A549 (cell line): ENCODE results near the gene GRID1. TPM values are rescaled to one million over a fixed set of nuclear protein-coding genes. Genes with fewer than 3 reads are reported as not detected.

ENCODE experiments used
- ATAC-seq, 2 experiments: fragments of 200-7000 bp in 1 of 2; fragments of >200 bp in 1 of 2; cut with Nextera tagmentation in 1 of 2; cut with Tn5 transposase in 1 of 2; 3 replicates each; pipeline versions ENCODE4 v1.8.0 to v1.9.1; 2018 to 2020; ENCODE audit warnings: mild to moderate bottlenecking in 1 of 2, moderate library complexity in 1 of 2
- CTCF ChIA-PET: fragments of 300-600 bp; sonication (Branson Sonifier 250); formaldehyde crosslinking; extraction: SDS; loops from one replicate; lab custom pipeline; 2021; ENCODE audit warnings: antibody characterized with exemption, inconsistent platforms; lab: Yijun Ruan, JAX
- POLR2A ChIA-PET: fragments of 350-600 bp; formaldehyde crosslinking; extraction: SDS; loops from one replicate; lab custom pipeline; 2021; ENCODE audit warnings: antibody characterized with exemption, inconsistent platforms; lab: Yijun Ruan, JAX
- DNase-seq, 2 experiments: peaks; one replicate each; pipeline versions ENCODE4 v3.0.0 to v3.0.0-alpha.2; 2011 to 2016; ENCODE audit warnings: low read depth in 1 of 2, low spot score in 1 of 2
- FAIRE-seq: peaks from 2 replicates; lab custom pipeline; 2011; peaks lifted over from hg19 to GRCh38; lab: Jason Lieb, UNC
- H3K27ac ChIP-seq, 2 experiments: fragments of >200 bp; sonication (Bioruptor Twin); formaldehyde crosslinking; 3 replicates each; pipeline ENCODE4 v1.5.1; 2016 to 2017
- H3K4me1 ChIP-seq: fragments of >200 bp; sonication (Bioruptor Twin); formaldehyde crosslinking; 3 replicates; pipeline ENCODE4 v1.6.1; 2016
- H3K4me2 ChIP-seq: fragments of >200 bp; sonication (Bioruptor Twin); formaldehyde crosslinking; 3 replicates; pipeline ENCODE4 v1.6.1; 2016
- H3K4me3 ChIP-seq: fragments of >200 bp; sonication (Bioruptor Twin); formaldehyde crosslinking; 3 replicates; pipeline ENCODE4 v1.5.1; 2016
- H3K9me3 ChIP-seq: fragments of >200 bp; sonication (Bioruptor Twin); formaldehyde crosslinking; 3 replicates; pipeline ENCODE4 v1.6.1; 2016
- BHLHE40 ChIP-seq: IDR thresholded peaks from 2 replicates; pipeline ENCODE4 v1.6.1; 2012; ENCODE audit warnings: low read depth, low read length, inconsistent platforms
- CHD4 ChIP-seq: fragments of 200-600 bp; sonication (generic); IDR thresholded peaks from 2 replicates; pipeline ENCODE4 v1.6.1; 2016; ENCODE audit warnings: antibody characterized with exemption, mild to moderate bottlenecking, borderline replicate concordance
- EHF ChIP-seq: fragments of 250-450 bp; sonication (Bioruptor Pico); IDR thresholded peaks from 2 replicates; pipeline ENCODE4 v1.5.0; 2020; ENCODE audit warnings: mild to moderate bottlenecking
- EP300 ChIP-seq, 2 experiments: fragments of >200 bp; sonication (Bioruptor Twin); formaldehyde crosslinking; IDR thresholded peaks; 2 replicates in 1 of 2; 3 replicates in 1 of 2; pipeline ENCODE4 v1.6.1; 2016 to 2017
- HMGXB4 ChIP-seq: fragments of 250-450 bp; sonication (Bioruptor Pico); IDR thresholded peaks from 2 replicates; pipeline ENCODE4 v1.5.0; 2021; ENCODE audit warnings: mild to moderate bottlenecking, moderate library complexity, borderline replicate concordance
- HOXA7 ChIP-seq: fragments of 250-450 bp; sonication (Bioruptor Pico); IDR thresholded peaks from 2 replicates; pipeline ENCODE4 v1.5.0; 2020; ENCODE audit warnings: mild to moderate bottlenecking, moderate library complexity
- JUN ChIP-seq, 2 experiments: fragments of >200 bp; sonication (Bioruptor Twin); formaldehyde crosslinking; IDR thresholded peaks; 2 replicates in 1 of 2; 3 replicates in 1 of 2; pipeline ENCODE4 v1.6.1; 2016 to 2017
- JUNB ChIP-seq: fragments of >200 bp; sonication (Bioruptor Twin); formaldehyde crosslinking; IDR thresholded peaks from 2 replicates; pipeline ENCODE4 v1.6.1; 2016
- MYC ChIP-seq: IDR thresholded peaks from 2 replicates; pipeline ENCODE4 v1.6.1; 2012; ENCODE audit warnings: mild to moderate bottlenecking, inconsistent platforms, low read length, improper control_type of control experiment, borderline replicate concordance
- NFE2L2 ChIP-seq: fragments of 150-350 bp; conservative IDR thresholded peaks from 2 replicates; pipeline ENCODE4 v1.6.1; 2014; ENCODE audit warnings: low read length
- NPAS2 ChIP-seq: fragments of 250-450 bp; sonication (Bioruptor Pico); IDR thresholded peaks from 2 replicates; pipeline ENCODE4 v1.8.0; 2022; ENCODE audit warnings: mild to moderate bottlenecking, moderate library complexity, borderline replicate concordance
- NR3C1 ChIP-seq: fragments of >200 bp; sonication (Bioruptor Twin); formaldehyde crosslinking; IDR thresholded peaks from 3 replicates; pipeline ENCODE4 v1.6.1; 2017
- PBX3 ChIP-seq: IDR thresholded peaks from 2 replicates; pipeline ENCODE4 v1.6.1; 2012
- POLR2A ChIP-seq: IDR thresholded peaks from 2 replicates; pipeline ENCODE4 v1.6.1; 2012; ENCODE audit warnings: mild to moderate bottlenecking, low read length
- POLR2AphosphoS2 ChIP-seq: conservative IDR thresholded peaks from 2 replicates; pipeline ENCODE4 v1.6.1; 2012; ENCODE audit warnings: low read length, improper control_type of control experiment, inconsistent platforms
- RAD21 ChIP-seq, 2 experiments: fragments of >200 bp in 1 of 2; sonication (Bioruptor Twin) in 1 of 2; formaldehyde crosslinking in 1 of 2; IDR thresholded peaks in 1 of 2; conservative IDR thresholded peaks in 1 of 2; 2 replicates in 1 of 2; 3 replicates in 1 of 2; pipeline ENCODE4 v1.6.1; 2012 to 2018; ENCODE audit warnings: inconsistent platforms in 1 of 2
- RARB ChIP-seq: fragments of 250-450 bp; sonication (Bioruptor Pico); IDR thresholded peaks from 2 replicates; pipeline ENCODE4 v1.8.0; 2021; ENCODE audit warnings: mild to moderate bottlenecking, moderate library complexity
- TP53 ChIP-seq: fragments of 250-450 bp; sonication (Bioruptor Pico); IDR thresholded peaks from 2 replicates; pipeline ENCODE4 v1.5.0; 2021; ENCODE audit warnings: mild to moderate bottlenecking, moderate library complexity
- USF2 ChIP-seq: fragments of 450-650 bp; IDR thresholded peaks from 2 replicates; pipeline ENCODE4 v1.6.1; 2014; ENCODE audit warnings: antibody characterized with exemption
- ZFP36 ChIP-seq: fragments of 450-650 bp; IDR thresholded peaks from 2 replicates; pipeline ENCODE4 v1.6.1; 2014; ENCODE audit warnings: borderline replicate concordance; ENCODE audit not compliant: partially characterized antibody
- ZNF302 ChIP-seq: fragments of 250-450 bp; sonication (Bioruptor Pico); IDR thresholded peaks from 2 replicates; pipeline ENCODE4 v1.9.0; 2021; ENCODE audit warnings: inconsistent platforms, mild to moderate bottlenecking, moderate library complexity
- ZSCAN20 ChIP-seq: fragments of 250-450 bp; sonication (Bioruptor Pico); IDR thresholded peaks from 2 replicates; pipeline ENCODE4 v1.8.0; 2022; ENCODE audit warnings: mild to moderate bottlenecking, moderate library complexity
- WGBS: methylation state at CpG from one replicate; pipeline ENCODE4 v1.1.6; 2017; ENCODE audit errors: missing lambda C conversion rate; 5-methylcytosine and 5-hydroxymethylcytosine counted together
- polyA plus RNA-seq, 4 experiments: library from polyadenylated mRNA; depleted of rRNA in 3 of 4; stranded (reverse); fragments of >200 nt; fragmentation: RNase III in 1 of 4; extraction: RNeasy Plus Mini Kit Qiagen cat#74134 plus additional on column Dnase treatment in 1 of 4; gene quantifications; 2 replicates in 3 of 4; 3 replicates in 1 of 4; pipeline ENCODE4 v1.2.3, GENCODE V29; 2011 to 2017
- TF ChIP-seq, protein P1 (sequence below): fragments of >200 bp; sonication (Bioruptor Twin); formaldehyde crosslinking; IDR thresholded peaks from 3 replicates; pipeline ENCODE4 v1.6.1; 2016
- TF ChIP-seq, protein P2 (sequence below): fragments of >200 bp; sonication (Bioruptor Twin); formaldehyde crosslinking; IDR thresholded peaks from 2 replicates; pipeline ENCODE4 v1.6.1; 2016

The GRID1 gene
- polyA plus RNA-seq, 2 of the 4 experiments (the other 2 are of a cell fraction): 0.14 to 0.30 TPM

DNA sequence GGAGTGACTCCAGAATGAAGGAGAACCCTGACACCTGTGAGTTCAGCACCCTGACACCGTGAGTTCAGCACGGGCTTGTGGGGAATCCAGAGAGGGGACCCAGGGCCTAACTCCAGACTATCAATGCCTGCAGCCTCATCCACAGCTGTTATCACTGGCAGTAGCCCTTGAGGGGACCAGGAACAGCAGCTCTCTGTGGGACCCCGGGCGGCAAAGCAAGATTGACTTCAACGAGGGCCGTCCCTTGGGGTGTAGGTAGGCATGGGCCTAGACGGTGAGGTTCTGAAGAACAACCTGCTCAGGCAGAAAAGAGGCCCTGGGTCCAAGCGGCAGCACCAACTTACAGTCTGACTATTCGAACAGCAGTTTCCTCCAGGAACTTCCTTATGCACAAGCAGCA is 8.9 kb downstream of the GRID1 start:
- DNase-seq (no peak), FAIRE-seq (no peak), ATAC-seq (no peak)
- CTCF ChIA-PET: interaction anchor here (1.6 kb wide), 1 partner anchor 1819 kb away, joined by 5 read pairs; no protein-coding TSS in a partner anchor
- H3K4me2 ChIP-seq: no peak overlapping the region
- POLR2A ChIA-PET: no interaction called here
- H3K27ac ChIP-seq: no peak overlapping the region
- WGBS: 46% methylated on average over 9 of the region's 9 CpGs
- TF ChIP-seq HMGXB4 (no peak), PBX3 (no peak), TP53 (CRISPR knock-in tag) (no peak), EP300 (IDR thresholded peaks at IDR 0.05) (no peak), NPAS2 (CRISPR knock-in tag) (no peak), HOXA7 (CRISPR knock-in tag) (no peak), USF2 (no peak), ZNF302 (CRISPR knock-in tag) (no peak), ZFP36 (no peak), RARB (no peak)
- TF ChIP-seq, protein P1, sequence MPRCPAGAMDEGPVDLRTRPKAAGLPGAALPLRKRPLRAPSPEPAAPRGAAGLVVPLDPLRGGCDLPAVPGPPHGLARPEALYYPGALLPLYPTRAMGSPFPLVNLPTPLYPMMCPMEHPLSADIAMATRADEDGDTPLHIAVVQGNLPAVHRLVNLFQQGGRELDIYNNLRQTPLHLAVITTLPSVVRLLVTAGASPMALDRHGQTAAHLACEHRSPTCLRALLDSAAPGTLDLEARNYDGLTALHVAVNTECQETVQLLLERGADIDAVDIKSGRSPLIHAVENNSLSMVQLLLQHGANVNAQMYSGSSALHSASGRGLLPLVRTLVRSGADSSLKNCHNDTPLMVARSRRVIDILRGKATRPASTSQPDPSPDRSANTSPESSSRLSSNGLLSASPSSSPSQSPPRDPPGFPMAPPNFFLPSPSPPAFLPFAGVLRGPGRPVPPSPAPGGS: no peak
- no peaks in the 10 kb centered on the region for H3K9me3 ChIP-seq
- H3K4me3 ChIP-seq: no peak overlapping the region
- peaks cover 4% of the 10 kb centered on the region; the same call in 1 of the 3 replicates for H3K4me1 ChIP-seq

DNA sequence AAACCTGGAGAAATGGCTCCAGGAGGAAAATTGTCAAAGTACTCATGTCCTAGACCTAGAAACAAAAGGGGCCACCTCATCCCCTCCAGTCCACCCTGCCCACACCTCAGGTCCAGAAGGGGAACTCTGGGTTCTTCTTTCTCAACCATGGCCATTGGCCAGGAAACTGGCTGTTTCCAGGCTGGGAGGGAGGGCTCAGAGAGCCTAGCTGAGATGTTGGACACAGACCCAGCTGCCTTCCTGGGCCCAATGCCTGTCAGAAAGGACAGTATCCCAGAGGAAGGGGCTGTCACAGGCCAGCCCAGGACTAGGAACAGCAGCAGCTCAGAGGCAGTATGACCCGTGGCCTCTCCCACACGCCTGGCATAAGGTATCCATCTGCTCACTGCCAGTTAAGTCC is 9.6 kb downstream of the GRID1 start:
- Histone ChIP-seq H3K4me1 (peaks cover 4% of the 10 kb centered on the region; the same call in 1 of the 3 replicates), H3K4me3 (no peak overlapping the region), H3K9me3 (no peaks in the 10 kb centered on the region), H3K4me2 (no peak overlapping the region), H3K27ac (no peak overlapping the region)
- 38% methylated on average over 2 of the region's 2 CpGs for WGBS
- FAIRE-seq: no peak
- no peak for DNase-seq
- TF ChIP-seq RAD21 (conservative IDR thresholded peaks at IDR 0.05 in 1 of 2, IDR thresholded peaks at IDR 0.05 in 1 of 2) (no peak), EHF (no peak), CHD4 (no peak), NFE2L2 (no peak), ZSCAN20 (no peak), MYC (no peak), POLR2A (no peak), POLR2AphosphoS2 (no peak), TP53 (CRISPR knock-in tag) (no peak), BHLHE40 (no peak), NR3C1 (no peak), ZNF302 (CRISPR knock-in tag) (no peak), JUNB (no peak), RARB (no peak), JUN (IDR thresholded peaks at IDR 0.05) (no peak), HOXA7 (CRISPR knock-in tag) (no peak)
- TF ChIP-seq, protein P2, sequence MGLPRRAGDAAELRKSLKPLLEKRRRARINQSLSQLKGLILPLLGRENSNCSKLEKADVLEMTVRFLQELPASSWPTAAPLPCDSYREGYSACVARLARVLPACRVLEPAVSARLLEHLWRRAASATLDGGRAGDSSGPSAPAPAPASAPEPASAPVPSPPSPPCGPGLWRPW: no peak
- ChIA-PET CTCF (no interaction called here), POLR2A (no interaction called here)
- ATAC-seq: no peak
